AG04450 (cell line): Measurements from ENCODE around the gene MSI2. TPM values are rescaled to one million over a fixed set of nuclear protein-coding genes. Genes with fewer than 3 reads are reported as not detected.

Experiments
- CTCF ChIA-PET: fragments of 300-600, 350-600 bp; formaldehyde crosslinking; extraction: SDS; loops from one replicate; lab custom pipeline; 2022; ENCODE audit warnings: antibody characterized with exemption, inconsistent platforms; lab: Charles Lee
- POLR2A ChIA-PET: fragments of 350-600 bp; formaldehyde crosslinking; extraction: SDS; loops from one replicate; lab custom pipeline; 2021; ENCODE audit warnings: antibody characterized with exemption, inconsistent platforms; lab: Yijun Ruan, JAX
- DNase-seq: peaks from one replicate; pipeline ENCODE4 v3.0.0-alpha.2; 2011; ENCODE audit warnings: low read depth, low spot score
- H3K27ac ChIP-seq: one replicate; pipeline ENCODE4 v1.5.1; 2012; ENCODE audit warnings: low read depth, low read length, control low read depth
- H3K27me3 ChIP-seq: one replicate; pipeline ENCODE4 v1.6.0; 2012; ENCODE audit warnings: low read length; ENCODE audit not compliant: control insufficient read depth, insufficient read depth
- H3K4me3 ChIP-seq: 2 replicates; pipeline ENCODE4 v1.5.1; 2011; ENCODE audit warnings: mild to moderate bottlenecking, low read depth, low read length, control low read depth
- H3K9me3 ChIP-seq: 2 replicates; pipeline ENCODE4 v1.5.1; 2012; ENCODE audit warnings: low read length; ENCODE audit not compliant: control insufficient read depth, insufficient read depth
- polyA plus RNA-seq: library from polyadenylated mRNA; depleted of rRNA; stranded (reverse); fragments of >200 nt; gene quantifications from 2 replicates; pipeline ENCODE4 v1.2.3, GENCODE V29; 2011
- TF ChIP-seq, protein P1 (sequence below): IDR thresholded peaks from 2 replicates; pipeline ENCODE4 v1.5.1; 2011; ENCODE audit warnings: low read depth, low read length, control low read depth, inconsistent platforms

Gene MSI2
- polyA plus RNA-seq, 1 experiment: 26.2 TPM

DNA sequence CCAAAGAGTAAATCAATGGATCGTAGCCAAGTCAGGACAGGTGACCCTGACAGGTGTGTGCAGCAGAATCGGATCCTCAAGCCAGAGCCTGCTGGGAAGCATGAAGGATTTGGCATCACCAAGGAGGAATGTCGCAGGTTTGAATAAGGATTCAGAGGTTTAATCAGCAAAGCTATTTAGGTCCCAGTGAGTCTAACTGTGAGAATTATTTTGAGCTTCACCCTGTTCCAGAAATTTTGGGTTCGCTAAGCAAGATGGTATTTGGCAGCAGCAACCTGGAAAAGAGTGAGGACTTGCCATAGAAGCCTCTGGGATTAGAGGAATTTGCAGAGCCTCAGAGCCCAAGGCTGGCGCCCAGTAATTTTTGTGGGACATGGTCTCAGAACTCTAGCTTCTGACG lies 315.7 kb downstream of the MSI2 start:
- no peak overlapping the region for H3K27ac ChIP-seq

DNA sequence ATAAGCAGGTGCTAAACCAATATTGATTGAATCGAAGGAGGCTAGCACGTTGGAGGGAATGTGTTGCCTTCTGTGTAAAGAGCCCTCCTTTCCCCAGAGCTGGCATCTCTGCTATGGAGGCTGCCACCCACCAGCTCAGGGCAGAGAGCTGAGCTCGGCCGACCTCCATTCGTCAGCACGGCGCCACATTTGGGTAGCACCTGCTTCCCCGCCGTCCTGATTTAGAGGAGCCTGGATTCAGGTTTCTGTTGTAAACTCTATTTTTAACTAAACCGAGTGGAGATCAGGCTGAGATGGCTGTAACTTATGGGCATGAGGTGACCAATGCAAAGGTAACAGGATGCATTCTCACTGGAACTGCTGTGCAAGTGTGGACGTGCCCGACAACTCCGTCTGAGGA lies 316.3 kb downstream of the MSI2 start:
- TF ChIP-seq, protein P1, sequence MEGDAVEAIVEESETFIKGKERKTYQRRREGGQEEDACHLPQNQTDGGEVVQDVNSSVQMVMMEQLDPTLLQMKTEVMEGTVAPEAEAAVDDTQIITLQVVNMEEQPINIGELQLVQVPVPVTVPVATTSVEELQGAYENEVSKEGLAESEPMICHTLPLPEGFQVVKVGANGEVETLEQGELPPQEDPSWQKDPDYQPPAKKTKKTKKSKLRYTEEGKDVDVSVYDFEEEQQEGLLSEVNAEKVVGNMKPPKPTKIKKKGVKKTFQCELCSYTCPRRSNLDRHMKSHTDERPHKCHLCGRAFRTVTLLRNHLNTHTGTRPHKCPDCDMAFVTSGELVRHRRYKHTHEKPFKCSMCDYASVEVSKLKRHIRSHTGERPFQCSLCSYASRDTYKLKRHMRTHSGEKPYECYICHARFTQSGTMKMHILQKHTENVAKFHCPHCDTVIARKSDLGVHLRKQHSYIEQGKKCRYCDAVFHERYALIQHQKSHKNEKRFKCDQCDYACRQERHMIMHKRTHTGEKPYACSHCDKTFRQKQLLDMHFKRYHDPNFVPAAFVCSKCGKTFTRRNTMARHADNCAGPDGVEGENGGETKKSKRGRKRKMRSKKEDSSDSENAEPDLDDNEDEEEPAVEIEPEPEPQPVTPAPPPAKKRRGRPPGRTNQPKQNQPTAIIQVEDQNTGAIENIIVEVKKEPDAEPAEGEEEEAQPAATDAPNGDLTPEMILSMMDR: no peak
- H3K4me3 ChIP-seq: no peak overlapping the region
- H3K27me3 ChIP-seq: no peaks in the 10 kb centered on the region
- DNase-seq: no peak
- POLR2A ChIA-PET: no interaction called here
- H3K27ac ChIP-seq: no peak overlapping the region
- no peaks in the 10 kb centered on the region for H3K9me3 ChIP-seq
- CTCF ChIA-PET: interaction anchor here (1.0 kb wide), 1 partner anchor 25 kb away, joined by 5 read pairs; no protein-coding TSS in a partner anchor

More for the DNA sequence above, 315.7 kb downstream of the MSI2 start:
- TF ChIP-seq, protein P1: no peak
- Histone ChIP-seq H3K9me3 (no peaks in the 10 kb centered on the region), H3K27me3 (no peaks in the 10 kb centered on the region), H3K4me3 (no peak overlapping the region)
- ChIA-PET CTCF (interaction anchor here (1.0 kb wide), 1 partner anchor 26 kb away, joined by 5 read pairs; no protein-coding TSS in a partner anchor), POLR2A (no interaction called here)
- DNase-seq: no peak

DNA sequence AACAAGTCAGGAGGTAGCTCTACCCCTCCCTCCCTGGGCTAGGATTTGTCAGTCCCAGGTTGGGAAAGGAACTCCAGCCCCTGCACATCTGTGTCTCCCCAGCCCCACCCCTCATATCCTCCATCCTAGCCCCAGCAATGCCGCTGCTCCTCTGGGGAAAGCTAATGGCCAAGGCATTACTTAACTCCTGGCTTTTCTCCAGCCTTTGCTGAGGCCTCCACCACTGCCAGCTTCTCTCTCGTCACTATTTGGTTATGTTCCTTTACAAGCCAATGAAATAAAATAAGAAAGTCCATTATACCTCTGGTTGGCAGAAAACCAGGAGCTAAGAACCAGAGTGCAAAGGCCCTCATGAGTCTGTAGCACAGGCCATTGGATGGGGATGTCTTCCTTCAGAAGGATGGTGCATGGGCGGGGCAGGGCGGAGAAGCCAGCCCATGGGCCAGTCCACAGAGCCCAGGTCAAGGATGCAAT lies 317.8 kb downstream of the MSI2 start:
- Histone ChIP-seq H3K9me3 (no peaks in the 10 kb centered on the region), H3K27ac (no peak overlapping the region), H3K4me3 (no peak overlapping the region), H3K27me3 (no peaks in the 10 kb centered on the region)
- no peak for DNase-seq
- CTCF ChIA-PET: interaction anchor here (2.1 to 6.1 kb wide), 2 partner anchors 24 to 331 kb away, joined by 12 to 44 read pairs; no protein-coding TSS in a partner anchor
- TF ChIP-seq, protein P1: no peak
- POLR2A ChIA-PET: interaction anchor here (0.7 kb wide), 1 partner anchor 83 kb away, joined by 4 read pairs; no protein-coding TSS in a partner anchor

DNA sequence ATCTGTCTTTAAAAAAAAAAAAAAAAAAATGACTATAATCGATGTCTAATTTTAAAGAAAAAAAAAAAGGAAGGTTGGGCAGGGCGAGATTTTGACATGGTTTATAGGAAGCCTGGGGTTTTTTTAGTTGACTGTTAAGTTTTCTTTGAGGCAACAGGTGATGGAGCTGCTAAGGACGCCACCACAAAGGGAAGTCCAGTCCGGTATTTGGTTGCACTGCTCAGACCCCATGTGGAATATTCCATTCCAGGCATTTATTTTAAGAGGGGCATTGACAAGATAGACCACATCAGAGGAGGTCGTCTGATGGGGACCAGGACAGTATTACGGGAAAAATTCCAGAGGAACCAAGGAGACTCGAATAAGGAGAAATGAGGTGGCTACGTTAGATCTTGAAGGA lies 320.4 kb downstream of the MSI2 start:
- H3K27me3 ChIP-seq: no peaks in the 10 kb centered on the region
- ChIA-PET POLR2A (no interaction called here), CTCF (interaction anchor here (0.7 to 6.1 kb wide), 3 partner anchors 16 to 333 kb away, joined by 3 to 44 read pairs (median 29); no protein-coding TSS in a partner anchor)
- TF ChIP-seq, protein P1: no peak
- no peak for DNase-seq
- no peak overlapping the region for H3K27ac ChIP-seq
- H3K9me3 ChIP-seq: no peaks in the 10 kb centered on the region
- no peak overlapping the region for H3K4me3 ChIP-seq
